GM19324 (cell line): ENCODE data around the gene BRAF.
"Not testable (repeated sequence)": the region's sequence is repeated elsewhere in the genome, so short reads cannot be mapped to it uniquely, and the experiment has no call there.

ENCODE experiments used
- ATAC-seq: cut with Tn5 transposase; IDR thresholded peaks from one replicate; pipeline ENCODE4 v1.9.1; 2021; ENCODE audit warnings: mild to moderate bottlenecking, moderate library complexity; ENCODE audit not compliant: unreplicated experiment, low FRiP score

Gene BRAF

GRCh38 chr7:140669862-140670261 lies 254.9 kb downstream of the BRAF start:
- ATAC-seq, result not testable (repeated sequence)

- ATAC-seq, result no peak
Observed at GRCh38 chr7:140669352-140669751, 255.4 kb downstream of the BRAF start.
